Measurements from ENCODE around the gene NEDD8.
A peak's percentile ranks its signal among the peaks of the same experiment; 100 is the strongest.

The NEDD8 gene

GRCh38 chr14:24177041-24177825 lies 54.9 kb downstream of the NEDD8 start:
- no peak for DNase-seq

GRCh38 chr14:24176599-24176998 lies 55.6 kb downstream of the NEDD8 start:
- no peak for DNase-seq

- DNase-seq = no peak
These were observed 59.3 kb downstream of the NEDD8 start for GRCh38 chr14:24172871-24173281.

GRCh38 chr14:24172261-24172860 lies 59.8 kb downstream of the NEDD8 start:
- DNase-seq = no peak

GRCh38 chr14:24171422-24172260 lies 60.5 kb downstream of the NEDD8 start, which contains the start of gene REC8:
TSS of gene REC8 (plus strand) at chr14:24172080. CDS start at chr14:24172553, 473 bp downstream.
- peak; percentile 97 for DNase-seq

GRCh38 chr14:24167469-24168114 lies 64.6 kb downstream of the NEDD8 start:
- no peak for DNase-seq
